Measurements from ENCODE around the gene HPCAL1. TPM values are rescaled to one million over a fixed set of nuclear protein-coding genes. Genes with fewer than 3 reads are reported as not detected.

HPCAL1 gene
- total RNA-seq, 1 donor from 2014 or later = 19.0 TPM

DNA sequence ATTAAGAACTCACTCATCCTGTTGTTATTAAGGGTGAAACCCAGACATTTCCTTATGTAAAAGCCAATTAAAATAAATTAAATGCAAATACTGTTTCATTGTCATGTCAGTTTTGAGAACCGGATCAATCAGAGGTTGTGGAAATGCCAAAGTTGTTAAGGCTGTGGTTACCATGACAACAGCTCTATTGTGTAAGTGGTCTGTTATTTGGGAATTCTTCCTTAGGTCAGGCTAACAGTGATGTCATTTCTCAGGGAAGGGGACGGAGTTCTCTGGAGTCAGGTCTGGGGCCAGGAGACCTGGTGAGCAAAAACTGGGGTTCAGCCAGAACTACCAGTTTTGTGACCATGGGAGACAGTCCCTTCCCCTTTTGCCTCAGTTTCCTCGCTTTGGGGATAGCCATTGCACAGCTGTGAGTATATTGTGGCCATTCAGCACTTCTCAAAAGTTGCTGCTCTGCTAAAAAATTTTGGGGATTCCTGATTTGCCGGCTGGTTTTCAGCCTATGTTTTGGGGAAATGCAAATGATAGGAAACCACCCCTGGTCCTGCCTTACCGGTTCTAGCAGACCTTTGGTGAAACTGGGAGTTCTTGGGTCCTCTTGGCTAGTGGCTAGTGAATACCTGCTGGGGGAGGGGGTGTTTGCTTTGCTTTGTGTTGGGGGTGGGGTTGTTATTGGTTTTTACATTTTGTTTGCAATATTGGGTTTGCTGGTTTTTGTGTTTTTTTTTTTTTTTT, 21.6 kb downstream of the HPCAL1 start:
- no peak for DNase-seq

DNA sequence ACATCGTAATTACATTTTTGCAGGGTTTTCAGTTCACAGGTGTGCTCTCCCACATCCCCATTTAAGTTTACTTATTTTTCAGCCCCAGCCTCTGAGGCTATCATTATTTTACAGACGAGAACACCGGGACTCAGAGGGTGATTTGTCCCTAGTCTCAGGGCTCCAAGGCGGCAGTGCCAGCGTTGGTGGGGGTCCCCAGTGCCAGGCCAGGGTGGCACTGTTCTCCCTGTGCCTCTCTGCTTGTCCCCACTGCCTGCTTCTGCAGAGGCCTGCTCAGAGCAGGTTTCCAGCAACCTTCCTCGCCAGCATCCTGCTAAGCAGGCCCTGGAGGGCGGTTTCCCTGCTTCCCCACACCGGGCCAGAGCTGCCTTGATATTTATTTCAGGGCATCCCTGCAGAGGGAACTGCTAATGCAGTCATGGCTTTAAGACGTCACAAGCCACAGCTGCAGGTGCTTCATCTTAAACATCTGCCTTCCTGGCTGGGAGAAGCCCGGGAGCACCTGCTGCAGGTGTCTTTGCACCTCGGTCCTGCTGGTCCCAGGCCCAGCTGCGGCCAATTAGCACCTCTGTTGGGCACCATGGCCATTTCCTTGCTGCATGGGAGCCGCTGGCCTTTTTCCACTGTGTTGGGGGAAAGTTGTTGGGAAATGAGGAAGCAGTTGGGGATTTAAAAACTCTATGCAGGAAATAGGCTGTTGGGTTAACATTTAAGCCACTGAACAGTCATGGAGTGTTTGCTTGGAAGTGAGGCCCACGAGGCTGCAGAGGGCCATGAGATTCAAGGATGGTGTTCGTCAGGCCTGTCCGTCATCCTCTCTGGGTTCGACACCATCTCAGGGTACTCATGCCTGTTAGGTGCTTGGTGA, 22.8 kb downstream of the HPCAL1 start:
- DNase-seq = no peak

DNA sequence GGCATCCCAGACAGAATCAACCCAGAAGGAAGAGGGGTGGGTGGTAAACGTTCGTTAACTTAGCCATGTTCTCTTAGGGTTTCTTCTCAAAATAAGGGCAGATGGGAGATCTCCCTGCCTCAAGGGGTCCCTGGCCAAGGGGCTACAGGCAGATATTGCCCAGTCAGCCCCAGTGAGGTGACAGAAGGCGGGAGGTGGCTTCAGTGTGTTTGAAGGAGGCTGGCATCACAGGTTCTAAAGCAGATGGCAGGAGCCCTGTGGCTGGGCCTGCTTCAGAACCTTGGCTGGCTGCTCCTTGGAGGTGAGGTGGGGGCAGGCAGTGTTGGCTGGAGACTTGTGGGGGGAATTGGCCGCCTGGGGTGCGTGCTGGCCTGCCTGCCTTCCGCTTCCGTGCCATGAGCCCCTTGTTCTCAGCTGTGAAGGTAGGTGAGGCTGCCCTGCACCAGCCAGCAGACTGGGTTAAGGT, 23.5 kb downstream of the HPCAL1 start:
- no peak for DNase-seq

DNA sequence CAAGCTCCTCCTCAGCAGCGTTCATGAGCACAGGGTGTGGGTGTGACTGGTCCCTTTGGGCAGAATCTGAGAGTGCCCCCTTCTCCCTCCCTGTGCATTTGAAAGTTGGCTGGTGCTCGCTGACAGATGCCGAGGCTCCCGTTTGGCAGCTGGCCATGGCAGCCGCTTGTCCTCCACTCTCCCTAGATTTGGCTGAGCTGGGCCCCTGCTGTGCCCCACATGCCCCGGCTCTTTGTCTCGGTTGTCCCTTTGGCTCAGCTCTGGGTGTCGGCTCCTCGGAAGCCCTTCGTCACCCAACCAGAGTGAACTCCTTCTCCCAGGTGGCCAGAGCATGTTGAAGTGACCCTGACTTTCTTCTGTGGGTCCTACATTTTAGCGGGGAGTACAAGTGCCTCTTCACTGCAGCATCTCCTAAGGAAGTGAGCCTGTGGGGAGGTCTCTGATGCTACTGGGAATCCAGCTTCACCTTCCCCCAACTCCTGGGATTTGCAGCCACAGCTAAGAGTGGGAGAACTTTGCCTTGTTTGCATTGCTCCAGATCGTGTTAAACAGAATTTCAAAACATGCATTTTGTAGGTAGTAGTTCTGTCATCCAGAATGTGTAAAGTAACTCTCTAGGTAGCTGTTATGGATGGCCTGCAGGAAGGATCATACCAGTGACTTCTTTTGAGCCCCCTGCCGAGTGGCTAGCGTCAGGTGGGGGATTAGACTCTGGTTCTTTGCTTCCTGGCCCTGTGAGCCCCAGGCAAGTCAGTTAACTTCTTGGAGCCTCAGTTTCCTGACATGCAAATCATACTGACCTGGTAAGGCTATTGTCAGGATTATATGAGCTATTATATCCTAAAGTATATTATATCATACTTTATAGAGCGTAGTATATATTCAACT, 24.2 kb downstream of the HPCAL1 start:
- DNase-seq = no peak

DNA sequence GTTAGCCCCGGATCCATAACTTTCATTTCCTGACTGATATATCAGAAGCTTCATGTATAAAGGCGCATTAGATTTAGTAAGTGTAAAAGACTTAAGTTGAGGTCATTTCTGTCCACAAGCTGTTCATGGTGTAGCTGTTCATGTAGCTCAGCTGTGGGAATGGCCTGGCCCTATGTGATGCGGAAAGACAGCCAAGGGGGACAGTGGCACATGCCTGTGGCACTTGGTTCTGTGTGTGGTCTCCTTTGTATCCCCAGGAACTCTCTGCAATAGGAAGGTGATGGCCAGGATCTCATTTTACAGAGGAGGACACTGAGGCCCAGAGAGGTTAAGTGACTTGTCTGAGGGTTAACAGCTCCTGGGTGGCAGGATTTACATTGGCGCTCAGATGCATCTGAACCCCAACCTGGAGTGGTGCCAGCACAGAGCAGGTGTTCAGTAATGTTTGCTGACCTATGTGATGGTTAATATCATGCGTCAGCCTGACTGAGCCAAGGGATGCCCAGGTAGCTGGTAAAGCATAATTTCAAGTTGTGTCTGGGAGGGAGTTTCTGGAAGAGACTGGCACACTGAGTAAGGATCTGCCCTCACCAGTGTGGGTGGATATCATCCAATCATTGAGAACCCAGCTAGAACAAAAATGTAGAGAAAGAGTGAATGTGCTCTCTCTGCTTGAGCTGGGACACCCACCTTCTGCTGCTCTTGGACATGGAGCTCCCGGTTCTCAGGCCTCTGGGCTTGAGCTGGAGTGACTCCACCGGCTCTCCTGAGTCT, 25.4 kb downstream of the HPCAL1 start:
- no peak for DNase-seq

DNA sequence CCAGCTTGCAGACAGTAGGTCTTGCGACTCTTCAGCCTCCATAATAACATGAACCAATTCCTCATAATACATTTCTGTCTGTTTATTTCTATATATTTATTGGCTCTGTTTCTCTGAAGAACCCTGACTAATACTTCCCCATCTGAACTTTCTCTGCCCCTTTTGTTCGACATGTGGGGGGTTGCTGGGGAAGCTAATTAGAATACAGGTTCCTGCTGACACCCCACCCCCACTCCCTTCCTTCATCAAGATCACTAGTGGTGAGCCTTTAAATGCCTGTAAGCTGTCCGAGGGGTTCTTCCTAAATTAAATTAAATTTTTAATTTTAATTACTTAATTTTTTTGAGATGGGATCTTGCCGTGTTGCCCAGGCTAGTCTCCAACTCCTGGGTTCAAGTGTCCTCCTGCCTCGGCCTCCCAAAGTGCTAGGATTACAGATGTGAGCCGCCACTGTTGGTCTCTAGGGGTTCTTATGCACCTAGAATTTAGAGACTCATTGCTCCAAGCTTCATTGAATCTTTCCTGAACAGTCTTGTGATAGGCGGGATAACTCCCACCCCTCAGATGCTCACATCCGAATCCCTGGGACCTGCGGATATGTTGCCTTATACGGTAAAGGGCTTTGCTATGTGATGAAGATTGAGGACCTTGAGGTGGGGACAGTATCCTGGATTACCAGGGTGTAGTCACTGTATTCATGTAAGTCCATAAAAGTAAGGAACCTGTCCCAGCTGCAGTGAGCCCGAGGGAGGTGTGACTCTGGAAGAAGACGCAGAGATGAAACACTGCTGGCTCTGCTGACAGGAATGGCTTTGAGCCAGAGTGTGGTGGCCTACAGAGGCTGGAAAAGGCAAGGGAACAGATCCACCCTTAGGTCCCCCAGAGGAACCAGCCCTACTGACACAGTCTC, 26.2 kb downstream of the HPCAL1 start:
- no peak for DNase-seq

DNA sequence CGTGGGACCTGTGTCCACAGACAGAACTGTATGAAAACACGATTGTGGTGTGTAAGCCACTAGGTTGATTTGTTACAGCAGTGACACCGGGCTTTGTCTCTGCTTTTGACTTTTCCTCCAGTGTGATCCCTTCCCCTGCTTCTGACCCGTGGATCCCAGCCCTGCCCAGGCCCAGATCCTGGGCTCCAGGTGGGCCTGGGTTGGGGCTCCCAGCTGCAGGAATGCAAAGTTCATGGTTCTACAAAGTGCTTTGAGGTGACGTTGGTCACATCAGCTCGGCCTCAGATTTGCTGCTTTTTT, 26.8 kb downstream of the HPCAL1 start:
- no peak for DNase-seq

DNA sequence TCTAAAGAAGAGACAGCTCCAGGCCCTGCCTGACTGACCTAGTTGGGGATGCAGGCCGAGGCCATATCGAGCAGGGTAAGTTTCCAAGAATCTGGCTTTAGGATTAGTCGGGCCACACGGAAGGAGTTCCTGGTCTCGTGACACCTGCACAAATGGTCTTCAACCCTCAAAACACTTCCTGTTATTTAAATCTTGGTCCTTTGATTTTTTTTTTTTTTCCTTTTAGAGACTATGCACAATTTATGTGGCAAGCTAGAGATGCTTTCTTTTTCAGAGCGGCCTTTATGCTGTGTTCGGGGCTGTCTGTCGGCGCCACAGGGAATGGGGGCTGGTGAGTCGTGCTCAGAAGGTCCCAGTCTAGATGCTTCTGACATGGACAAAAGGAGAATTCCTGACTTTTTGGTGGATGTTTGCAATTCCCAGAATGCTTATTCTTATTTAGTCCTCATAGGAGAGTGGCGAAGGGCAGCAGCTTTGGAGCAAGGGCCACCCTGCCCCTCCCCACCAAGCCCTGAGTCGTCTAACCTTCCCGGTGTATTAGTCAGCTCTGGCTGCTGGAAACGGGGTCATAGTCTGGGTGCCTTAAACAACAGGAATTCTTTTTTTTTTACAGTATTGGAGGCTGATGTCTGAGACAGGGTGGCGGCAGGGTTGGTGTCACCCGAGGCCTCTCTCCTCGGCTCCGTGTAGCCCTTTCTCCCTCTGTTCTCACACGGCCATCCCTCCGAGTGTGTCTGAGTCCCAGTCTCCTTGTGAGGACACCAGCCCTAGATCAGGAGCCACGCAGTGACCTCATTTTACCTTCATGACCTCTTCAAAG, 27.4 kb downstream of the HPCAL1 start:
- no peak for DNase-seq

DNA sequence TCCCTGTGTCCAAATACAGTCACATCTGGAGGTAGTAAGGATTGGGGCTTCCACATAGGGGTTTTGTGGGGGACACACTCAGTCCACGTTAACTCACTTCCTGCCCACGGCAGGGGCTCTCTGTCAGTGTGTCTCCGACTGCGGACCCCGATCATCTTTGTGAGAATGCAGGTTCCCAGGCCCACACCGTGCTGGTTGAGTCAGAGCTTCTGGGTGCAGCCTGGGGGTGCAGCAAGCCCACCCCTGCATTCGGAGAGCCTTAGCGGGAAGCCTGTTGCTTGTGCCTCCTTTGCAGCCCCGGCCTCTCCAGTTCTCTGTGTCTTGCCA, 28.0 kb downstream of the HPCAL1 start:
- no peak for DNase-seq

DNA sequence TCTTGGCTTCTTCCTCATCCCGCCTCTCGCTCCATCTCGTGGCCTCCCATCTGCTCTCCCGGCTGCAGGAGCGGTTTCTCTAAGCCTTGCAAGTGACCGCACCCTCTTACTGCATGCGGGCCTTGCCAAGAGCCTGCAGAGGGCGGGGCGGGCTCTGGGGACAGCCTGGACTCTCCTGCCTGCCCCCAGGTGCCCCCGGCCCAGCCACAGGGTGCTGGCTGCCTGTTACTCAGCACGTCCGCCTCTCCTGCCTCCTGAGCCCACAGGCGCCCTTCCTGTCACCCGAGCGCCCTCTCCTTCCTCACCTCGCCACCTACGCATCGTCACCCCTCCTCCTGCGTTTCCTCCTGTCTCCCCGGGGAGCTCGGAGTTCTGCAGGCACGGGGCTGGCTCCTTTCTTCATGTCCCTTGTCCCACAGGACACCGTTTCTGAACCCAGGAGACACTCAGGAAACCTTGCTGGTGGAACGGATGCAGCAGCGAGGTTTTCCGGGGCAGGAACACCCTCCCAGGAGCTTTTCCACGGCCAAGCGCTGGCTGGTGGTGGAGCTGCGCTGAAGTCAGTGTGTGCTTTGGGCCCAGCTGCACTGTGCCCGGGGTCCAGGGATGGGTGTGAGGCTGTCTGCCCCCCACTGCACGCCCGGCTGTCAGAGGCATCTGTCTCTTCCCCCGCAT, 28.5 kb downstream of the HPCAL1 start:
- no peak for DNase-seq

DNA sequence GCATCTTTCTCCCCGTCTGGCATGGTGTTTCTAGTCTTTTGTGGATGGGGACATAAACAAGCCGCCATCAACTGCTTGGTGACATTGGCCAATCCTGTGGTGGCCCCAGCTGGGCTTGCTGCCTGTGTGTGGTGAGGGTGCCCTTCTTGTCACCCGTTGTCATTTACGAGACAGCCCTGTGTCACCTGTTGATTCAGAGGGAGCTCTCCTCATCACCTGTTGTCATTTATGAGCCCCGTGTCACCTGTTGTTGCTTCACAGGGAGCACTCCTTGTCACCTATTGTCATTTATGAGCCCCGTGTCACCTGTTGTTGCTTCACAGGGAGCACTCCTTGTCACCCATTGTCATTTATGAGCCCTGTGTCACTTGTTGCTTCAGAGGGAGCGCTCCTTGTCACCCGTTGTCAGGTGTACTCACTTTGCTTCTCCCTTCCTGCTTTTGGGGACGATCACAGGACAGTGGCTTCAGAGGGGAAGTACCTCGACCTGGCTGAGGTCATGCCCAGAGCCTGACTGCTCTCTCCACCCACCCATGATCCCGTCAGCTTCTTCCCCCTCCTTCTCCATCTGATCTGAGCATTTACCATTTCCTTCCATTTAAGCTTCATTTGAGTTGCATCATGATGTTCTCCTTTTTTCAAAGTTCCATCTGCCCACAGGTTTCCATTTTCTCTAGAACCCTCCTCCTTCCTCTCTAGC, 29.1 kb downstream of the HPCAL1 start:
- DNase-seq = no peak

DNA sequence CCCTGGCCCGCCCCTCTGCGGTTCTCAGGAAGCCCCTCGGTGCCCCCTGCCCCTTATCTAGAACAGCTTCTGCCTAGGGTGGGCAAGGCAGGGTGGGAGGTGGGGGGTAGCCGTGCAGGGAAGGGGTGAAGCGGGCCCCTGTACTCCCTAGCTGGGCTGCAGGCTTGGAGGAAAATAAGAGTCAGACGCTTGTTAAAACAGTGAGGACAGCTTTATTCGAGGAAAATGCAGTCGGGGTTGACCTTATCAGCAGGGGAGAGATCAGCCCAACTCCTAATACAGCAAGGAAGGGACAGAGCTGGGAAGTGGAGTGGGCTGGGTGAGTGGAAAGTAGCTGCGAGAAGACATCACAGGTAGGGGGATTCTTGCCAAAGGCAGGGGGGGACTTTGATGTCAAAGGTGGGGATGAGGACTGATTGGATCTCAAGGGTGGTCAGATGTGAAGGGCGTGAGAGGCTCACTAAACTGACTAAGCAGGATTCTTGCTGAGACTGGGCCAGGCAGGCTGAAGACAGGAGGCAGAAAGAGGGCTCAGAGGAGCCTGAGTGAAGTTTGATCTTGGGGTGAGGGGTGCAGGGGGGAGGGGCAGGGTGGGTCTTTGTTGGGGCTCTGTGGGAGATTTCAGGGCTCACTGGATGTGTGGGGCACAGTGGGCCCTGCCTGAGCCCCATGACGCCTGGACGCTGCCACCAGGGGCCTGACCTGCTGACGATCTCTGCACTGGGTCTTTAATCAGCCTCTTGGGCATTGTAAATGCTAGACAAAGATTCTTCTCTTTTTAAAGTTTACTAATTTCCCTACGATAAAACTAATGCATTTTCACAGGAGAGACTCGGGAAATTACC, 29.9 kb downstream of the HPCAL1 start:
- DNase-seq = no peak

DNA sequence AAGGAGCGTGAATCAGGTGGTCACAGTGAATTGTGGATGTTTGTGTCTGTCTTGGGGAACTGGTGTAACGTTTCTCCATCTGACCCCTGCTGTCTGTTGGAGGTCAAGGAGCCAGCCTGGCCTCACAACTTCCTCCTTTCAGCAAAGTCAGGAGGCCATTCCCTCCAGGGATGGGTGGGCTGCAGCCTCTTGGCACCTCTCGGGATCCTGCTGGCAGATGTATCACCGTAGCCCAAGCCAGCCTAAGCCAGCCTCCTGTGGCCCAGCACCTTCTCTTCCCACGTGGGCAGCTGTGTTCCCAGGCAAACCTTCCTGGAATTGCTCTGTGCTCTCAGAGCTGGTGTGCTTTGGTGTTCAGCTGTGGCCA, 30.5 kb downstream of the HPCAL1 start:
- no peak for DNase-seq

DNA sequence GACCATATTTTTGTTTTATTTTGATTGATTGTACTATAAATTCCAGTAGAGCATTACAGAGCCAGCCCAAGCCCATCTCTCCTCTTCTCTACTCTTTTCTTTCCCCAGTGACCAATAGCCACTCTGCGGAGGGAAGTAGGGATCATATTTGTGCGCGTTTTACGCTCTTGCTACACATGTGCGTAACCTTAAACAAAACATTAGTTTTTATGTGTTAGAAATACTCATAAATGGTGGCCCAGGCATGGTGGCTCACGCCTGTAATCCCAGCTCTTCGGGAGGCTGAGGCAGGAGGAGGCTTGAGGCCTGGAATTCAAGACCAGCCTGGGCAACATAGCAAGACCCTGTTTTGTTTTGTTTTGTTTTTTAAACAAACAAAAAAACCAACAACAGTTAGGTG, 31.3 kb downstream of the HPCAL1 start:
- no peak for DNase-seq

DNA sequence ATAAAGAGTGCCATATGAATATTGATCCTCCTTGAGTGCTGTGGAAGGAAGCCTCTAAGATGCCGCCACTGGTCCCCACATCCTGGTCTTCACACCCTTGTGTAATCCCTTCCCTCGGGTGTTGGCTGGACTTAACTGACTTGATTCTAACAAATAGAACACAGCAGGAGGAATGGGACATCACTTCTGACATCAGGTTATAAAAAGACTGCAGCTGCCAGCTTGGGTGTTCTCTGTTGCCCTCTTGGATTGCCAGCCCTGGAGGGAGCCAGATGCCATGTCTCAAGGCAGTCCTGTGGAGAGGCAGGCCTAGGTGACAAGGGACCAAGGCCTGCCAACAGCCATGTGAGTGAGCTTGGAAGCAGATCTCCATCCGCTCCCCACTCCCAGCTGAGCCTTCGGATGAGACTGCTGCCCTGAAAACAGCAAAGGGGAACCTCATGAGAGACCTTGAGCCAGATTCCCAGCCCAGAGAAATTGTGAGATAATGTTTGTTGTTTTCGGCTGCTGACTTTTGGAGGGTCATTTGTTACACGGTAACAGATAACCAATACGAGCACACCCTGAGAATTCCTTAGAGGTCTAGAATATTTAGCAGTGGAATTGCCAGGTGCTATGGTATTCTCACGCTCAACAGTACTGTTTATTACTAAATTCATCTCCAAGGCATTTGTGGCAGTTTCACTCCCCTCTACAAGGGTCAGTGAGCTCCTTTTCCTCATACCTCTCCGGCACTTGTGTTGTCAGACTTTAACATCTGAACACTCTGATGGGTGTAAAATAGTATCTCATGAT, 32.5 kb downstream of the HPCAL1 start:
- no peak for DNase-seq

DNA sequence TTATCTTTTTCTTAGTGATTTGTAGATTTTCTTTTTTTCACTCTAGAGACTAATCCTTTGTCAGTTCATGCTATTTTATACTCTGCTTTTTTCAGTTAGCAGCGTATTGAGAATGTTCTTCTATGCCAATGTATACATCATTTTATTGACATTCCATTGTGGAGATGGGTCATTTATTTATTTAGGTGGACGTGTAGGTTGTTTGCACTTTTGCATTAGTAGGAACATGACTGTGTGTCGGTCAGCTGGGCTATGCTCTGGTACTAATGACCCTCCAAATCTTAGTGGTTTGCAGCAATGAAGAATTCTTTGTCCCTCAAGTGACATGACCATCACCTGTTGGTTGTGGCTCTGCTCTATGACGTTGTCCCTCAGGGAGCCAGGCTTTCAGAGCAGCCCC, 33.6 kb downstream of the HPCAL1 start:
- DNase-seq = no peak
